Gastrocnemius medialis (tissue), 4 donors: ENCODE results near the gene PIEZO1. TPM values are rescaled to one million over a fixed set of nuclear protein-coding genes. Genes with fewer than 3 reads are reported as not detected.

Experiments used
- ATAC-seq, 2 donors: fragments of 150-250 bp; one replicate each; pipeline ENCODE4 v1.9.1; 2016
- DNase-seq, 2 donors: peaks; one replicate each; pipeline ENCODE4 v3.0.0-alpha.2; 2019
- H3K27ac ChIP-seq, 4 donors: fragments of 200-600 bp; sonication (generic); 1 replicate in 1 of 4; 2 replicates in 3 of 4; pipeline ENCODE4 v1.5.1; 2016 to 2018; ENCODE audit warnings: mild to moderate bottlenecking in 2 of 4, moderate library complexity in 1 of 4
- H3K27me3 ChIP-seq, 3 donors: fragments of 200-600 bp; sonication (generic) in 2 of 3; 1 replicate in 1 of 3; 2 replicates in 2 of 3; pipeline versions ENCODE4 v1.5.1 to v1.6.0; 2016 to 2019; ENCODE audit warnings: mild to moderate bottlenecking in 1 of 3, moderate library complexity in 1 of 3
- H3K36me3 ChIP-seq, 2 donors: fragments of 200-600 bp; sonication (generic) in 1 of 2; one replicate each; pipeline ENCODE4 v1.5.1; 2017 to 2018
- H3K4me1 ChIP-seq, 2 donors: fragments of 200-600 bp; sonication (generic) in 1 of 2; one replicate each; pipeline ENCODE4 v1.5.1; 2016 to 2017; ENCODE audit warnings: mild to moderate bottlenecking in 2 of 2
- H3K4me3 ChIP-seq, 4 donors: fragments of 200-600 bp; sonication (generic) in 3 of 4; 1 replicate in 1 of 4; 2 replicates in 3 of 4; pipeline ENCODE4 v1.5.1; 2016 to 2019; ENCODE audit warnings: mild to moderate bottlenecking in 2 of 4
- H3K9me3 ChIP-seq, 3 donors: fragments of 200-600 bp; sonication (generic) in 2 of 3; 1 replicate in 1 of 3; 2 replicates in 2 of 3; pipeline ENCODE4 v1.5.1; 2016 to 2019
- POLR2A ChIP-seq, 2 donors: fragments of 450-650 bp; IDR thresholded peaks; one replicate each; pipeline ENCODE4 v1.6.1; 2017; ENCODE audit warnings: antibody characterized with exemption in 2 of 2, mild to moderate bottlenecking in 2 of 2, moderate library complexity in 2 of 2
- in situ Hi-C, 4 donors: fragments of 200-750 bp; cut with MboI; loops; one replicate each; pipeline versions ENCODE4 v1.15.0 to v1.8.0; 2017; ENCODE audit warnings: low sequenced_read_pairs in 4 of 4
- intact Hi-C: fragments of 100-400 bp; cut with DNase I; formaldehyde crosslinking; loops from one replicate; pipeline ENCODE4 v1.15.1; 2023; ENCODE audit warnings: low total_unique reads
- total RNA-seq, 4 donors: library from RNA; depleted of rRNA; stranded (reverse); fragments of >200 nt; gene quantifications; one replicate each; pipeline versions ENCODE4 v1.1.0 to v1.2.3, GENCODE V29; 2016
- TF ChIP-seq, protein P1 (sequence below), 5 experiments: fragments of 450-650 bp in 3 of 5; fragments of 200-600 bp in 2 of 5; sonication (generic) in 2 of 5; IDR thresholded peaks in 4 of 5; conservative IDR thresholded peaks in 1 of 5; 1 replicate in 4 of 5; 2 replicates in 1 of 5; pipeline ENCODE4 v1.5.1; 2016 to 2019; ENCODE audit warnings: antibody characterized with exemption in 5 of 5, mild to moderate bottlenecking in 3 of 5, moderate library complexity in 3 of 5

Gene PIEZO1
- total RNA-seq, 4 donors from 2014 or later: 9.0 to 37.0 (median 16.5) TPM

DNA sequence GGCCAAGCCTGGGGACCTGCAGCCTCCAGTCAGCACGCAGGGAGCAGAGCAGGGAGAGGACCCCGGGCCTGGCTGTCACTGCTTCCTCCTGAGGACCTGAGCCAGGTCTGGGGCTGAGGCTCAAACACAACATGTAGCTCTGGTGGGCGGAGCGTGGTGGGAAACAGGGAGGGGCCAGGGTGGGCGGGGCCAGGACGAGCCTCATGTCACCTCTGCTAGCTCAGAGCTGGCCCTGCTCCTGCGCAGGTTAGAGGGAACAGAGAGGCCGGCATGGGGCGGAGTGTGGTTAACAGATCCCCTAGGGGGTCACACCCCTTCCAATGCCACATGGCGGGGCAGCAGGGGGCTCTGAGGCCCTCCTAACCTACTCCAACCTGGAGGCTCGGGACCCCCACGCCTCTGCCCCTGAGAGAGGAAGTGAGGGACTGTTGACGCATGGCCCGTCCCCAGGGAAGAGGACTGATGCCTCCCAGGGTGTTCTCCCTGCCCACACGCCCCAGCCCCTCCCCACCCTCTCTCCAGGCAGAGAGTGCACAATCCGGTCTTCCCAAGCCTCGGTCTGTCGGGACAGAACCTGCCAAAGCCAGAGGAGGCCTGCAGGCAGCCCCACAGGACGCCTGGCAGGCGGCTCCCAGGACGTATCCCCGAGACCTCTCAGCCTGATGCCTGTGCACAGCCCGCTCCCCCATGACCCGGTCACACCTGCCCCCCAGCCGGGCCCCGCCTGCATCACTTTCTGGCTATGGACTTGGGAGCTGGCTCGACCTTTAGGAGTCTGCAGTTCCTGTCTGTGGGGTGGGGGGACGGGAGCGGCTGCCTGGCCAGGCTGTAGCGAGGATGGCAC is 15.2 kb downstream of the PIEZO1 start:
- in situ Hi-C loops: no loop called here
- no peaks in the 10 kb centered on the region for H3K36me3 ChIP-seq
- H3K4me3 ChIP-seq: no peak overlapping the region
- intact Hi-C loops: no loop called here
- no peaks in the 10 kb centered on the region for H3K9me3 ChIP-seq
- TF ChIP-seq, protein P1, sequence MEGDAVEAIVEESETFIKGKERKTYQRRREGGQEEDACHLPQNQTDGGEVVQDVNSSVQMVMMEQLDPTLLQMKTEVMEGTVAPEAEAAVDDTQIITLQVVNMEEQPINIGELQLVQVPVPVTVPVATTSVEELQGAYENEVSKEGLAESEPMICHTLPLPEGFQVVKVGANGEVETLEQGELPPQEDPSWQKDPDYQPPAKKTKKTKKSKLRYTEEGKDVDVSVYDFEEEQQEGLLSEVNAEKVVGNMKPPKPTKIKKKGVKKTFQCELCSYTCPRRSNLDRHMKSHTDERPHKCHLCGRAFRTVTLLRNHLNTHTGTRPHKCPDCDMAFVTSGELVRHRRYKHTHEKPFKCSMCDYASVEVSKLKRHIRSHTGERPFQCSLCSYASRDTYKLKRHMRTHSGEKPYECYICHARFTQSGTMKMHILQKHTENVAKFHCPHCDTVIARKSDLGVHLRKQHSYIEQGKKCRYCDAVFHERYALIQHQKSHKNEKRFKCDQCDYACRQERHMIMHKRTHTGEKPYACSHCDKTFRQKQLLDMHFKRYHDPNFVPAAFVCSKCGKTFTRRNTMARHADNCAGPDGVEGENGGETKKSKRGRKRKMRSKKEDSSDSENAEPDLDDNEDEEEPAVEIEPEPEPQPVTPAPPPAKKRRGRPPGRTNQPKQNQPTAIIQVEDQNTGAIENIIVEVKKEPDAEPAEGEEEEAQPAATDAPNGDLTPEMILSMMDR (IDR thresholded peaks at IDR 0.05 in 4 of 5, conservative IDR thresholded peaks at IDR 0.05 in 1 of 5): no peak
- no peak for TF ChIP-seq POLR2A (IDR thresholded peaks at IDR 0.05)
- ATAC-seq: no peak
- peaks cover 18 to 51% of the 10 kb centered on the region in 2 donors for H3K4me1 ChIP-seq
- H3K27me3 ChIP-seq: peaks cover 3 to 21% (median 4%) of the 10 kb centered on the region in 3 donors
- H3K27ac ChIP-seq: no peak overlapping the region
- DNase-seq: no peak

DNA sequence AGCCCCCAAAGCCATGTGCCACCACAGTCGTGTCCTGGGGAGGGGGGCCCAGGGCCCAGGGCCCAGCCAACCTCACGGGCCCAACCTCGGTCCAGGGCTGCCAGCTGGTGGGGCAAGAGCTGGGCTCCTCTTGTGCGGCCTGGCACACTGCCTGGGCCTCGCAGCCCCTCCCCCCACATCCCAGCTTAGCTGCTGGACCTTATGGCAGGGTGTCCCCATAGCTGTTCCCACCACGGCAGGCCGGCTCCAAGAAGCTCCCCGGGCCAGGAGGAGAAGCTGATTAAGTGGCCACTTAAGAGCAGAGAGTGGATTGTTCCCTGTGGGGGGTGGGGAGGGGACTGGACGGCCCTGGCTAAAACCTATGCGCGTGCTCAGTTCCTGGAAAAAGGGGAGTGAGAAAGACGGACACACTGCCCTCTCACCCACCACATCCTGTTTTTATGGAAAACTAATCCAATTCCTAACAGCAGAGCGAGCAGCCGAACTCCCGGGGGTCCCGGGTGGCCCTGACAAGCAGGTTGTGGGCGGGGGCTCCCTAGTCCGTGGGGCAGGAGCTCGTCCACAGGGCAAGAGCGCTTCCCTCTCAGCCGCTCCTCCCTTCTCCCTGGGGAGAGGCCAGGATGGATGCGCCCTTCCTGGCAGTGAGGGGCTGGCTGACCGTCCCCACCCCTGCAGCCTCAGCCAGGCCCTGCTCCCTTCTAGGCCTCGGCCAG is 16.8 kb downstream of the PIEZO1 start:
- Histone ChIP-seq H3K27me3 (peaks cover 2 to 21% (median 3%) of the 10 kb centered on the region in 3 donors), H3K9me3 (no peaks in the 10 kb centered on the region), H3K4me3 (no peak overlapping the region), H3K36me3 (no peaks in the 10 kb centered on the region), H3K4me1 (peaks cover 12 to 43% of the 10 kb centered on the region in 2 donors), H3K27ac (no peak overlapping the region)
- no peak for DNase-seq
- in situ Hi-C loops (no loop called here), intact Hi-C loops (no loop called here)
- no peak for TF ChIP-seq POLR2A (IDR thresholded peaks at IDR 0.05)
- TF ChIP-seq, protein P1 (IDR thresholded peaks at IDR 0.05 in 4 of 5, conservative IDR thresholded peaks at IDR 0.05 in 1 of 5): no peak
- ATAC-seq: no peak

DNA sequence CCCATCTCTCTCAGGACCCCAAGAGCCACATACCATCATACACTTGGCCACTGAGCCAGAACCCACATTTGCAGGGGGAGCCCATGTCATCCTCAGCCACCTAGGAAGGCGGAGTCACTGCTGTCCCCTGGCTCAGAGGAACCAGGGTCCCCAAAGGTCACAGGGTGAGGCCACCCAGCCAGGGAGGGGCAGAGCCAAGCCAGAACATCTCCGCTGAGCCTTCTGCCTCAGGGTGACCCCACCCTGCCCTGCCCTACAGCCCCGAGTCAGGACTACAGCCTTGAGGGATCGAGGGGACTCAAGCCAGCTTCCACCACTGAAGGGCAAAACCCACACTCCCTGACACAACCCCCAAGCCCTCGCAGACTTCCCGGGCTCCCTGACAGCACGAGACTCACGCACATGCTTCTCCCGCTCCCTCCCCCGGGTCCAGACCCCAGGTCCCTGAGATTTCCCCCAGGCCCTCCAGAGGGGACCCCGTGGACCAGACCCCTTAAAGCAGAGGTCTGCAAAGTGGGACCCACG is 17.4 kb downstream of the PIEZO1 start:
- in situ Hi-C loops: no loop called here

DNA sequence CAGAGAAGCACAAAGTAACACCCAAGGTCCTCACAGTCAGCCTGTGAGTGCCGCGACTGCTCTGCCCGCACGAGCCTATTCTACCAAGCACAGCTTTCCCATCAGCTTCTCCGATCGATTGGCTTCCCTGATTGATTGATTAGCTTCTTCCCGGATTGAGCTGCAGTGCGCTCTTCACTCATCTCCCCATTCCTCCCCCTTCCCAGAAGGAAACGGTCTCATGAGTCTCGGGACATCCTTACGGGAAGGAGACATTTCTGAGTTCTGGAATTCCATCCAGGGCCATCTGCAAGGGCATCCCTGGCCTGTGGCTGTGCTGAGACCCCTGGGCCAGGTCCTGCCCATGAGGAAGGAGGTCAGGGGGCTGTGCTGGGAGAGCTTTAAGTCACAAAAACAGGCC is 18.0 kb downstream of the PIEZO1 start:
- Histone ChIP-seq H3K4me1 (peaks cover 5 to 31% of the 10 kb centered on the region in 2 donors), H3K27ac (no peak overlapping the region), H3K36me3 (no peaks in the 10 kb centered on the region), H3K4me3 (no peak overlapping the region), H3K27me3 (peaks cover 2 to 21% (median 3%) of the 10 kb centered on the region in 3 donors), H3K9me3 (no peaks in the 10 kb centered on the region)
- intact Hi-C loops: no loop called here
- in situ Hi-C loops: no loop called here
- DNase-seq: no peak
- TF ChIP-seq POLR2A (IDR thresholded peaks at IDR 0.05): no peak
- TF ChIP-seq, protein P1 (IDR thresholded peaks at IDR 0.05 in 4 of 5, conservative IDR thresholded peaks at IDR 0.05 in 1 of 5): no peak
- no peak for ATAC-seq

More for the DNA sequence above, 17.4 kb downstream of the PIEZO1 start:
- Histone ChIP-seq H3K9me3 (no peaks in the 10 kb centered on the region), H3K27me3 (peaks cover 2 to 21% (median 3%) of the 10 kb centered on the region in 3 donors), H3K36me3 (no peaks in the 10 kb centered on the region), H3K4me3 (no peak overlapping the region), H3K27ac (no peak overlapping the region), H3K4me1 (peaks cover 6 to 36% of the 10 kb centered on the region in 2 donors)
- intact Hi-C loops: no loop called here
- no peak for TF ChIP-seq POLR2A (IDR thresholded peaks at IDR 0.05)
- TF ChIP-seq, protein P1 (IDR thresholded peaks at IDR 0.05 in 4 of 5, conservative IDR thresholded peaks at IDR 0.05 in 1 of 5): no peak
- ATAC-seq: no peak
- DNase-seq: no peak
